GM10266 (cell line): ENCODE measurements around the gene NAT14.

ENCODE experiments used
- DNase-seq: peaks from one replicate; pipeline ENCODE4 v3.0.0; 2012; ENCODE audit errors: extremely low spot score
- TF ChIP-seq, protein P1 (sequence below): IDR thresholded peaks from 2 replicates; pipeline ENCODE4 v1.5.1; 2012; ENCODE audit warnings: mild to moderate bottlenecking, low read depth; ENCODE audit not compliant: control insufficient read depth, insufficient read depth; ENCODE audit errors: missing control alignments

NAT14 gene

DNA sequence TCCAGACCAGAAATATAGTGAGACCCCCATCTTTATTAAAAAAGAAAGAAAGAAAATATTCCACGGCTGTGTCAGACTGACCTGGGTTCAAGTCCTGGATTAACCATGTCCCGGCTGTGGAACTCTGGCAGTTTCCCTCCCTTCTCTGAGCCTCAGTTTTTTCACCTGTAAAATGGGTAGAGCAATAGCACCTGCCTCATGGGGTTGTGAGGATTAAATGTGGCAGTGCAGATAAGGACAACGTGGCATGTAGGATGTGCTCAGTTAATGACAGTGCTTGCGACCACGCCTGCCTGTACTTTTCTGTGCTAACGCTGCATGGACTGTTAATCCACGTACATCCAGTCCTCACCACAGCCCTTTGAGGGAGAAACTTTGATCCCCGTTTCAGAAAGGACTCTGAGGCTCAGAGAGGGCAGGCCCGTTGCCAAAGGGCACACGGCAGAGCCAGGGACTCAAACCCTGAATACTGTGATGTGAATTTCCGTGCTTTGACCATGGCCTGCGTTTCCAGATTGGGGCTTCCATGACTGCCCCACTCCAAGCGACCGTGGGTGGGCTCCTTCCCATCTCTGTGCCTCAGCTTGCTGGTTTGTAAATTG lies 35.8 kb downstream of the NAT14 start:
- TF ChIP-seq, protein P1, sequence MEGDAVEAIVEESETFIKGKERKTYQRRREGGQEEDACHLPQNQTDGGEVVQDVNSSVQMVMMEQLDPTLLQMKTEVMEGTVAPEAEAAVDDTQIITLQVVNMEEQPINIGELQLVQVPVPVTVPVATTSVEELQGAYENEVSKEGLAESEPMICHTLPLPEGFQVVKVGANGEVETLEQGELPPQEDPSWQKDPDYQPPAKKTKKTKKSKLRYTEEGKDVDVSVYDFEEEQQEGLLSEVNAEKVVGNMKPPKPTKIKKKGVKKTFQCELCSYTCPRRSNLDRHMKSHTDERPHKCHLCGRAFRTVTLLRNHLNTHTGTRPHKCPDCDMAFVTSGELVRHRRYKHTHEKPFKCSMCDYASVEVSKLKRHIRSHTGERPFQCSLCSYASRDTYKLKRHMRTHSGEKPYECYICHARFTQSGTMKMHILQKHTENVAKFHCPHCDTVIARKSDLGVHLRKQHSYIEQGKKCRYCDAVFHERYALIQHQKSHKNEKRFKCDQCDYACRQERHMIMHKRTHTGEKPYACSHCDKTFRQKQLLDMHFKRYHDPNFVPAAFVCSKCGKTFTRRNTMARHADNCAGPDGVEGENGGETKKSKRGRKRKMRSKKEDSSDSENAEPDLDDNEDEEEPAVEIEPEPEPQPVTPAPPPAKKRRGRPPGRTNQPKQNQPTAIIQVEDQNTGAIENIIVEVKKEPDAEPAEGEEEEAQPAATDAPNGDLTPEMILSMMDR, result no peak

DNA sequence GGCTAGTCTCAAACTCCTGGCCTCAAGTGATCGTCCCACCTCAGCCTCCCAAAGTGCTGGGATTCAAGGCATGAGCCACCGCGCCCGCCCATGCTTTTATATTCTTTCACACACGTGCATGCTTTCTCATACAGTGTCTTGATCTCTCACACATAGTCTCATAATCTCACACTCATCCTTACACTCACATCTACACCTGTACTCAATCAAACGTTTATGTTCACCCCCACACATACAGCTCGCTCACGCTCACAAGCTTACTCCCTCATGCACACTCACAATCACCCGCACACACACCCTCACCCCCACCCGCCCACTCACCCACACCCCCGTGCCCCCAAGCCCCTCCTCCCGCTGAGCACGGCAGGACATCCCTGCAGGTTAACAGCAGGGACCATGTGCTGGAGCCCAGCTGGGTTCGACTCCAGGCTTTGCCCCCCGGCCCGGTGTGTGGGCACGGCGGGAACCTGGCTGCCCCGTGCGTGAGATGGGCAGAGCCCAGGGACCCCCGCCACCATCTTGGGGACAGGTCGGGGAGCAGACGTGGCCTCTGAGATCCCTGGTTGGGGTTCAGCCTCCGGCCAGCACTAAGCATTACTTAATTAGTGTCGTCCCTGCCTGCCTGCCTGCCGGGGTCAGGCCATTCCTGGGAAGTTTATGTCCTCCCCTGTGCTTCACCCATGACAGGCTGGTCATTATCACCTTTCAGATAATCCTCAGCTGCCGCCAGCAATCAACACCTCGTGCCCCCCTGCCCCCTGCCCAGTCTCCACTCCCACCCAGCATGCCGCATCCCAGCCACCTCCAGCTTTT lies 40.5 kb downstream of the NAT14 start:
- TF ChIP-seq, protein P1, result no peak
- DNase-seq, result no peak

More for the DNA sequence above, 35.8 kb downstream of the NAT14 start:
- DNase-seq, result no peak

DNA sequence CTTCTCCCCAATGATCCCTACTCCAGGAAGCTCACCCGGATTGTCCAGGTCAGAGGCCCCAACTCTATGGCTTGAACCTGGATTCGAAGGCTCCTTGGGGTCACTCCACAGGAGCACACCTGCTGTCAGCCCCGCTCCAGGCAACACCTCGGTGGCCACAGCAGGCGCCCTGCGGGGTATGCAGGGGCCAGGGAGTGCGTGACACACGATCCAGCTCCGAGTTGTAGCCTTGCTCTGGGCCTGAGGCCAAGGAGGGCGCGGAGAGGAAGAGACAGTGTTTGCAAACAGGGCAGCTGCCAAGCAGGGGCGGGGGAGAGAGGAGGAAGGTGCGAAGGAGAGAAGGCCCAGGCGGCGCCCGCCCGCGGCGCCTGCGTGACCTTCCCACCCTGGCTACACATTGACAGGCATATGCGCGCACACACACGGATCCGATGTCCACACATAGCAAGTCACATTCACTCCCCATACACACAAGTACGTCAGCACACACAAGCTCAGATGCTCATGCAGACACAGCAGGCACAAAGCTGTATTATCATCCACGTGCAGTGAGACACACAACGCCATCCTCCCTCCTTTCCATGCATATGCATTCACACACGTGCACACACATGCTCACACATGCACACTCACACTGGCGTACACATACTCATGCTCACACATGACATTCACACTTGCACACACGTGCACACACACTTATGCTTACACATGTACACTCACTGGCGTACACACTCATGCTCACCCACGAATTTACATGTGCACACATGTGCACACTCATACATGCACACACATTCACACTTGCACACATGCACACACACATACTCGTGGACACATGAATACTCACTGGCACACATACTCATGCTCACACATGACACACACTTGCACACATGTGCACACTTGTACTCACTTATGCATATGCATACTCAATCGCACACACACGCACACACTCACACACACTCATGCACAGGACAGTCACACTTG lies 41.5 kb downstream of the NAT14 start:
- no peak for DNase-seq
- TF ChIP-seq, protein P1, result no peak

DNA sequence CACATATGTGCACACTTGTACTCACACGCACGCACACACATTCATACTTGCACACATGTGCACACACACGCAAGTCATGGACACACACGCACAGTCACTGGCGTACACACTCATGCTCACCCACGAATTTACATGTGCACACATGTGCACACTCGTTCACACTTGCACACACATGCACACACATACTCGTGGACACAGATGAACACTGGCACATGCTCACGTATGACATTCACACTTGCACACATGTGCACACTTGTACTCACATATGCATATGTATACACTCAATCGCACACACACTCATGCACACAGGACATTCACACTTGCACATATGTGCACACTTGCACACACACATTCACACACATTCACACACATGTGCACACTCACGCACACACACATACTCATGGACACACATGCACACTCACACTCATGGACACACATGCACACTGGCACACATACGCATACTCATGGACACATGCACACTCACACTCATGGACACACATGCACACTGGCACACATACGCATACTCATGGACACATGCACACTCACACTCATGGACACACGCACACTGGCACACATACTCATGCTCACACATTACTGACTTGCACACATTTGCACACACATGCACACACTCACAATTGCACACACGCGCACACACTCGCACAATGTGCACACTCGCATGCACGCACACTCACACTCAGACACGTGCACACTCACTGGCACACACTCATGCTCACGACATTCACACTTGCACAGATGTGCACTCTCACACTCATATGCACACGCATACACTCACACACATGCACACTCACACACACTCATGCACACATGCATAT lies 42.4 kb downstream of the NAT14 start:
- no peak for DNase-seq
- TF ChIP-seq, protein P1, result no peak

DNA sequence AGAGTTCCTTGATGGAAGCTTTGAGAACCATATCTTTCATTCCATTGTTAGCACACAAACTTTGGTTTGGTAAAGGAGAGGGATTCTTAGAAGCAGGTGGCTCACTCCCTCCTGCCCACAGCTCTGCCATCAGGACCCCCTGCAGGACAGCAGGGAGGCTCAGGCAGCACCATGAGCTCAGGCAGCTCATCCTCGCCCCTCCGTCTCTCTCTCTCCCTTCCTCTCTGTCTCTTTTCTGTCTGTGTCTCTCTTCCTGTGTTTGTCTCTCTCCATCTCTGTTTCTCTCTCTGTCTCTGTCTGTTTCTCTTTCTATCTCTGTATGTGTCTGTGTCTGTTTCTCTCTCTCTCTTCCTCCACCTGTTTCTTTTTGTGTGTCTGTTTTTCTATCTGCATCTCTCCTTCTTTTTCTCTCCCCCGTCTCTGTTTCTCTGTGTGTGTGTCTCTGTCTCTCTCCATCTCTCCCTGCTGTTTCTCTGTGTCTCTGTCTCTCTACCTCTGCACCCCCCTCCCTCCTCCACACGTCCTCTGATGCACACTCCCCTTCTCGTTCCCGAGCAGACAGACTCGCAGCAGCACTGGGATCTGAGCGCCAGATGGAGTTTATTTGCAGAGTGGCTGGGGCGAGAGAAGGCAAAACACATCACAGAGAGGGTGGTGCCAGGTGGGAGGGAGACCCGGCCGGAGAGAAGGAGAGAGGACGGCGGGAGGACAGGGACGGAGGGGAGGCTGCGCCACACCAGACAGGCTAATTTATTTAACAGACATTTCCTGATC lies 43.2 kb downstream of the NAT14 start:
- TF ChIP-seq, protein P1, result no peak
- DNase-seq, result no peak
